ENCODE data around the gene UBR3. TPM values are rescaled to one million over a fixed set of nuclear protein-coding genes. Genes with fewer than 3 reads are reported as not detected.

The UBR3 gene
- total RNA-seq, 2 donors from 2014 or later = 30.1 to 38.4 TPM

- H3K36me3 ChIP-seq = no peaks in the 10 kb centered on the region
- intact Hi-C loops (cut with DNase I) = no loop called here
- TF ChIP-seq CTCF (IDR thresholded peaks at IDR 0.05) = no peak
- no peak overlapping the region for H3K4me3 ChIP-seq
- no peak overlapping the region for H3K27ac ChIP-seq
- no peaks in the 10 kb centered on the region for H3K4me1 ChIP-seq
- no peaks in the 10 kb centered on the region for H3K27me3 ChIP-seq
- H3K9me3 ChIP-seq = no peaks in the 10 kb centered on the region
- no peak overlapping the region for H3K9ac ChIP-seq (ENCODE audit: low read depth in 2 of 2, low read length in 2 of 2)
- DNase-seq = no peak
Measured at GRCh38 chr2:170088776-170089175, 261.5 kb downstream of the UBR3 start.

- H3K9me3 ChIP-seq = no peaks in the 10 kb centered on the region
- no peaks in the 10 kb centered on the region for H3K4me1 ChIP-seq
- TF ChIP-seq CTCF (IDR thresholded peaks at IDR 0.05) = no peak
- H3K27ac ChIP-seq = no peak overlapping the region
- no peak overlapping the region for H3K4me3 ChIP-seq
- no peak for DNase-seq
- H3K9ac ChIP-seq (ENCODE audit: low read depth in 2 of 2, low read length in 2 of 2) = no peak overlapping the region
- intact Hi-C loops (cut with DNase I) = no loop called here
- no peaks in the 10 kb centered on the region for H3K27me3 ChIP-seq
- no peaks in the 10 kb centered on the region for H3K36me3 ChIP-seq
Measured at GRCh38 chr2:170090229-170090628, 263.0 kb downstream of the UBR3 start.

- DNase-seq = no peak
- Histone ChIP-seq H3K27ac (no peak overlapping the region), H3K9ac (ENCODE audit: low read depth in 2 of 2, low read length in 2 of 2) (no peak overlapping the region), H3K27me3 (no peaks in the 10 kb centered on the region), H3K36me3 (no peaks in the 10 kb centered on the region), H3K9me3 (no peaks in the 10 kb centered on the region), H3K4me3 (no peak overlapping the region), H3K4me1 (no peaks in the 10 kb centered on the region)
- intact Hi-C loops (cut with DNase I) = no loop called here
- TF ChIP-seq CTCF (IDR thresholded peaks at IDR 0.05) = no peak
Measured at GRCh38 chr2:170091436-170091835, 264.2 kb downstream of the UBR3 start.

- Histone ChIP-seq H3K36me3 (no peaks in the 10 kb centered on the region), H3K4me3 (no peak overlapping the region), H3K27ac (no peak overlapping the region), H3K9ac (ENCODE audit: low read depth in 2 of 2, low read length in 2 of 2) (no peak overlapping the region), H3K9me3 (no peaks in the 10 kb centered on the region), H3K4me1 (no peaks in the 10 kb centered on the region), H3K27me3 (no peaks in the 10 kb centered on the region)
- no peak for DNase-seq
- no peak for TF ChIP-seq CTCF (IDR thresholded peaks at IDR 0.05)
- intact Hi-C loops (cut with DNase I) = no loop called here
Measured at GRCh38 chr2:170092436-170093060, 265.3 kb downstream of the UBR3 start.

GRCh38 chr2:170095380-170095779 lies 268.1 kb downstream of the UBR3 start:
- Histone ChIP-seq H3K9me3 (no peaks in the 10 kb centered on the region), H3K36me3 (no peaks in the 10 kb centered on the region), H3K4me3 (no peak overlapping the region), H3K27ac (no peak overlapping the region), H3K27me3 (no peaks in the 10 kb centered on the region), H3K9ac (ENCODE audit: low read depth in 2 of 2, low read length in 2 of 2) (no peak overlapping the region), H3K4me1 (no peaks in the 10 kb centered on the region)
- no peak for DNase-seq
- intact Hi-C loops (cut with DNase I) = no loop called here
- TF ChIP-seq CTCF (IDR thresholded peaks at IDR 0.05) = no peak

All from colonic mucosa (tissue), 4 donors.